ENCODE results near the gene TAF5L.

- TF ChIP-seq EZH2 (IDR thresholded peaks at IDR 0.05; ENCODE audit: low read depth) (no peak), CTCF (conservative IDR thresholded peaks at IDR 0.05) (no peak)
These were observed 18.6 kb downstream of the TAF5L start for GRCh38 chr1:229607370-229607769.

All from PC-9 (cell line).